HCT116 (cell line): ENCODE data around the gene NUP188. TPM values are rescaled to one million over a fixed set of nuclear protein-coding genes. Genes with fewer than 3 reads are reported as not detected.

Source experiments
- ATAC-seq: fragments of 200-7000 bp; cut with Tn5 transposase; 2 replicates; pipeline ENCODE4 v1.9.1; 2020; ENCODE audit warnings: mild to moderate bottlenecking, moderate library complexity
- BruUV-seq: library from RNA; stranded (reverse); fragments of 400-500 nt; replicated peaks from 2 replicates; lab custom pipeline; 2021; lab: Mats Ljungman, UMichigan
- CTCF ChIA-PET: fragments of 300-600 bp; sonication (Branson Sonifier 250); formaldehyde crosslinking; loops from one replicate; lab custom pipeline; 2021; ENCODE audit warnings: antibody characterized with exemption; lab: Charles Lee
- POLR2A ChIA-PET: fragments of 300-600, 350-600 bp; sonication (Branson Sonifier 250); formaldehyde crosslinking; loops from one replicate; lab custom pipeline; 2021; ENCODE audit warnings: antibody characterized with exemption; lab: Charles Lee
- RAD21 ChIA-PET, 2 experiments: fragments of 300-600 bp; sonication (Branson Sonifier 250); formaldehyde crosslinking; loops; one replicate each; lab custom pipeline; 2023; ENCODE audit warnings: low total read pairs in 2 of 2; ENCODE audit not compliant: uncharacterized antibody in 2 of 2, unreplicated experiment in 2 of 2, low non-redundant PET in 1 of 2; lab: Charles Lee
- DNase-seq: peaks from one replicate; pipeline ENCODE4 v3.0.0-alpha.2; 2010; ENCODE audit warnings: low read depth, low spot score
- H2AFZ ChIP-seq: fragments of 200-600 bp; shearing (Covaris generic), sonication (generic); 2 replicates; pipeline ENCODE4 v1.6.1; 2017; ENCODE audit warnings: low read depth, mixed run types, mixed read lengths, antibody characterized with exemption, low read length; ENCODE audit not compliant: poor library complexity, severe bottlenecking
- H3K27ac ChIP-seq: 2 replicates; pipeline ENCODE4 v1.5.1; 2012; ENCODE audit warnings: low read depth, low read length
- H3K27me3 ChIP-seq: fragments of 200-600 bp; sonication (generic); 2 replicates; pipeline ENCODE4 v1.6.1; 2016; ENCODE audit warnings: mixed run types, low read length, mixed read lengths; ENCODE audit not compliant: insufficient read depth
- H3K36me3 ChIP-seq, 2 experiments: fragments of 200-500 bp in 1 of 2; fragments of 200-600 bp in 1 of 2; sonication (Bioruptor generic) in 1 of 2; sonication (generic) in 1 of 2; 2 replicates each; pipeline versions ENCODE4 v1.5.1 to v1.6.1; 2014 to 2016; ENCODE audit warnings: low read length in 2 of 2, inconsistent platforms in 1 of 2, mixed read lengths in 1 of 2, mixed run types in 1 of 2; ENCODE audit not compliant: insufficient read depth in 2 of 2, control insufficient read depth in 1 of 2
- H3K4me1 ChIP-seq, 2 experiments: fragments of 200-600 bp in 1 of 2; sonication (generic) in 1 of 2; 2 replicates each; pipeline versions ENCODE4 v1.5.1 to v1.6.1; 2012 to 2017; ENCODE audit warnings: low read length in 2 of 2, inconsistent platforms in 1 of 2, mild to moderate bottlenecking in 1 of 2, mixed read lengths in 1 of 2, mixed run types in 1 of 2, moderate library complexity in 1 of 2; ENCODE audit not compliant: insufficient read depth in 2 of 2, control insufficient read depth in 1 of 2
- H3K4me2 ChIP-seq: fragments of 200-600 bp; sonication (generic); 2 replicates; pipeline ENCODE4 v1.6.1; 2017; ENCODE audit warnings: mixed run types, low read length, mixed read lengths
- H3K4me3 ChIP-seq, 2 experiments: fragments of 200-600 bp in 1 of 2; sonication (generic) in 1 of 2; replicated peaks in 1 of 2; 2 replicates each; pipeline ENCODE4 v1.5.1; 2011 to 2016; ENCODE audit warnings: low read length in 2 of 2, control low read depth in 1 of 2, low read depth in 1 of 2, mild to moderate bottlenecking in 1 of 2, mixed read lengths in 1 of 2, mixed run types in 1 of 2
- H3K79me2 ChIP-seq: fragments of 200-600 bp; sonication (generic); 2 replicates; pipeline ENCODE4 v1.6.1; 2017; ENCODE audit warnings: mild to moderate bottlenecking, mixed run types, low read length, moderate library complexity, mixed read lengths; ENCODE audit not compliant: insufficient read depth
- H3K9ac ChIP-seq: fragments of 200-600 bp; sonication (generic); 2 replicates; pipeline ENCODE4 v1.6.1; 2016; ENCODE audit warnings: low read length, mixed read lengths
- H3K9me2 ChIP-seq: fragments of 200-600 bp; sonication (generic), shearing (Covaris generic); 2 replicates; pipeline ENCODE4 v1.6.1; 2017; ENCODE audit warnings: mixed run types, mild to moderate bottlenecking, moderate library complexity; ENCODE audit not compliant: insufficient read depth
- H3K9me3 ChIP-seq, 2 experiments: fragments of 200-500 bp in 1 of 2; fragments of 200-600 bp in 1 of 2; sonication (Bioruptor generic) in 1 of 2; sonication (generic) in 1 of 2; 2 replicates each; pipeline ENCODE4 v1.6.1; 2014 to 2017; ENCODE audit warnings: low read length in 2 of 2, mixed read lengths in 2 of 2, inconsistent platforms in 1 of 2, low read depth in 1 of 2, mild to moderate bottlenecking in 1 of 2, mixed run types in 1 of 2, moderate library complexity in 1 of 2; ENCODE audit not compliant: control insufficient read depth in 1 of 2, insufficient read depth in 1 of 2
- H4K20me1 ChIP-seq: fragments of 200-600 bp; sonication (generic), shearing (Covaris generic); 2 replicates; pipeline ENCODE4 v1.6.1; 2017; ENCODE audit warnings: mixed run types, mild to moderate bottlenecking, moderate library complexity; ENCODE audit not compliant: insufficient read depth
- ATF3 ChIP-seq: IDR thresholded peaks from 2 replicates; pipeline ENCODE4 v1.6.1; 2012
- CBX3 ChIP-seq: IDR thresholded peaks from 2 replicates; pipeline ENCODE4 v1.6.1; 2012; ENCODE audit warnings: low read depth
- EGR1 ChIP-seq: IDR thresholded peaks from 2 replicates; pipeline ENCODE4 v1.6.1; 2012; ENCODE audit warnings: low read depth
- ELF1 ChIP-seq: IDR thresholded peaks from 2 replicates; pipeline ENCODE4 v1.6.1; 2012; ENCODE audit warnings: low read depth, borderline replicate concordance
- EZH2phosphoT487 ChIP-seq: fragments of 200-600 bp; IDR thresholded peaks from 2 replicates; pipeline ENCODE4 v1.6.1; 2018; ENCODE audit warnings: antibody characterized with exemption, borderline replicate concordance
- RAD21 ChIP-seq: IDR thresholded peaks from 2 replicates; pipeline ENCODE4 v1.6.1; 2012; ENCODE audit warnings: low read depth, mild to moderate bottlenecking
- SIN3A ChIP-seq: IDR thresholded peaks from 2 replicates; pipeline ENCODE4 v1.6.1; 2012; ENCODE audit warnings: low read depth
- SP1 ChIP-seq: IDR thresholded peaks from 2 replicates; pipeline ENCODE4 v1.6.1; 2012; ENCODE audit warnings: low read depth
- YY1 ChIP-seq: IDR thresholded peaks from 2 replicates; pipeline ENCODE4 v1.6.1; 2011; ENCODE audit warnings: low read length, low read depth, moderate library complexity, mild to moderate bottlenecking; ENCODE audit not compliant: insufficient replicate concordance; ENCODE audit errors: extremely low read depth
- ZFX ChIP-seq: fragments of 450-650 bp; IDR thresholded peaks from 2 replicates; pipeline ENCODE4 v1.6.1; 2017
- ZNF274 ChIP-seq: fragments of 200-500 bp; sonication (Bioruptor generic); IDR thresholded peaks from 2 replicates; pipeline ENCODE4 v1.6.1; 2014; ENCODE audit warnings: mild to moderate bottlenecking, low read depth, low read length, inconsistent platforms
- intact Hi-C: fragments of 100-400 bp; cut with micrococcal nuclease; formaldehyde crosslinking; loops from 2 replicates; pipeline ENCODE4 v1.10.0; 2022
- total RNA-seq: library from RNA; stranded (reverse); gene quantifications from one replicate; pipeline ENCODE4 v1.2.1, GENCODE V29; 2021; ENCODE audit not compliant: unreplicated experiment
- TF ChIP-seq, protein P1 (sequence below): IDR thresholded peaks from 2 replicates; pipeline ENCODE4 v1.6.1; 2012
- TF ChIP-seq, protein P2 (sequence below): IDR thresholded peaks from 2 replicates; pipeline ENCODE4 v1.6.1; 2012; ENCODE audit warnings: low read depth

The NUP188 gene
- total RNA-seq, 1 experiment from 2014 or later = 115 TPM

GRCh38 chr9:128913995-128914772 is 33.3 kb upstream of the NUP188 start:
- H3K9me2 ChIP-seq = no peaks in the 10 kb centered on the region
- no peak overlapping the region for H3K4me2 ChIP-seq
- TF ChIP-seq RAD21 = no peak
- TF ChIP-seq ZNF274 = no peak
- no peak for TF ChIP-seq ELF1
- TF ChIP-seq ZFX = no peak
- TF ChIP-seq, protein P1, sequence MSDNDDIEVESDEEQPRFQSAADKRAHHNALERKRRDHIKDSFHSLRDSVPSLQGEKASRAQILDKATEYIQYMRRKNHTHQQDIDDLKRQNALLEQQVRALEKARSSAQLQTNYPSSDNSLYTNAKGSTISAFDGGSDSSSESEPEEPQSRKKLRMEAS = no peak
- TF ChIP-seq, protein P2, sequence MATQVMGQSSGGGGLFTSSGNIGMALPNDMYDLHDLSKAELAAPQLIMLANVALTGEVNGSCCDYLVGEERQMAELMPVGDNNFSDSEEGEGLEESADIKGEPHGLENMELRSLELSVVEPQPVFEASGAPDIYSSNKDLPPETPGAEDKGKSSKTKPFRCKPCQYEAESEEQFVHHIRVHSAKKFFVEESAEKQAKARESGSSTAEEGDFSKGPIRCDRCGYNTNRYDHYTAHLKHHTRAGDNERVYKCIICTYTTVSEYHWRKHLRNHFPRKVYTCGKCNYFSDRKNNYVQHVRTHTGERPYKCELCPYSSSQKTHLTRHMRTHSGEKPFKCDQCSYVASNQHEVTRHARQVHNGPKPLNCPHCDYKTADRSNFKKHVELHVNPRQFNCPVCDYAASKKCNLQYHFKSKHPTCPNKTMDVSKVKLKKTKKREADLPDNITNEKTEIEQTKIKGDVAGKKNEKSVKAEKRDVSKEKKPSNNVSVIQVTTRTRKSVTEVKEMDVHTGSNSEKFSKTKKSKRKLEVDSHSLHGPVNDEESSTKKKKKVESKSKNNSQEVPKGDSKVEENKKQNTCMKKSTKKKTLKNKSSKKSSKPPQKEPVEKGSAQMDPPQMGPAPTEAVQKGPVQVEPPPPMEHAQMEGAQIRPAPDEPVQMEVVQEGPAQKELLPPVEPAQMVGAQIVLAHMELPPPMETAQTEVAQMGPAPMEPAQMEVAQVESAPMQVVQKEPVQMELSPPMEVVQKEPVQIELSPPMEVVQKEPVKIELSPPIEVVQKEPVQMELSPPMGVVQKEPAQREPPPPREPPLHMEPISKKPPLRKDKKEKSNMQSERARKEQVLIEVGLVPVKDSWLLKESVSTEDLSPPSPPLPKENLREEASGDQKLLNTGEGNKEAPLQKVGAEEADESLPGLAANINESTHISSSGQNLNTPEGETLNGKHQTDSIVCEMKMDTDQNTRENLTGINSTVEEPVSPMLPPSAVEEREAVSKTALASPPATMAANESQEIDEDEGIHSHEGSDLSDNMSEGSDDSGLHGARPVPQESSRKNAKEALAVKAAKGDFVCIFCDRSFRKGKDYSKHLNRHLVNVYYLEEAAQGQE = no peak
- no peak for TF ChIP-seq CBX3
- no peak for TF ChIP-seq SP1
- no peak for TF ChIP-seq EZH2phosphoT487
- no peak for TF ChIP-seq SIN3A
- no peak for TF ChIP-seq EGR1
- TF ChIP-seq ATF3 = no peak
- TF ChIP-seq YY1 = no peak
- H3K4me1 ChIP-seq = peaks cover 14 to 32% of the 10 kb centered on the region in 2 experiments
- ChIA-PET RAD21 (no interaction called here), CTCF (no interaction called here), POLR2A (no interaction called here)
- H3K36me3 ChIP-seq = peaks cover 0 to 9% of the 10 kb centered on the region in 2 experiments; a peak in 2 of 4 replicates
- no peak overlapping the region for H3K4me3 ChIP-seq
- no peaks in the 10 kb centered on the region for H3K9me3 ChIP-seq
- H3K27me3 ChIP-seq = no peaks in the 10 kb centered on the region
- no peak overlapping the region for H3K9ac ChIP-seq
- H2AFZ ChIP-seq = no peak overlapping the region
- H3K79me2 ChIP-seq = peaks cover 13% of the 10 kb centered on the region; the same call in 1 of the 2 replicates
- DNase-seq (no peak), ATAC-seq (no peak)
- BruUV-seq = no TSS peak
- H4K20me1 ChIP-seq = no peaks in the 10 kb centered on the region
- H3K27ac ChIP-seq = no peak overlapping the region
- intact Hi-C loops = no loop called here
